Measurements from ENCODE around the gene NCF4.

The NCF4 gene

DNA sequence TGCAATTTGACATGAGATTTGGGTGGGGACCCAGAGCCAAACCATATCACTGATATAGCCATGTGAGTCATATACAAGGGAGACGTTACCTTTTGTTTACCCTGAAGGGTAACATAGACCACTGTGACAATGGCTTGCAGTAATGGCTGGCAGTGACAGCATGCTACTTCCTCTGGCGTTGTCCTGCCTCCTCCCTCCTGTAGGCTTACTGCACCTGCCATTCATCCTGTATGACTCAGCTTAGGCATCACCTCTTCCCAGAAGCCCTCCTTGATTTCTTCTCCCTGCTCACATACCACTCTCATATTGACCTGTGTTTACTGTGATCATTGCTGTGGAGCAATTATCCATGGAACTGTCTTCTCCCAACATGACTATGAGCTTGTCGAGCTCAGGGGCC, 32.0 kb upstream of the NCF4 start:
- H3F3A ChIP-seq (ENCODE audit: insufficient read depth, low read length), result no peaks in the 10 kb centered on the region
- H3K36me3 ChIP-seq (replicated peaks; ENCODE audit: insufficient read depth, low read length), result no peaks in the 10 kb centered on the region
- no peak overlapping the region for H2AFZ ChIP-seq (ENCODE audit: low read length)
- no peaks in the 10 kb centered on the region for H3K4me1 ChIP-seq (ENCODE audit: low read length)
- no peak for DNase-seq
- no peak overlapping the region for H3K4me2 ChIP-seq (ENCODE audit: low read depth, low read length)
- no peak overlapping the region for H3K4me3 ChIP-seq (ENCODE audit: low read length)
- no peak overlapping the region for H3K9ac ChIP-seq (ENCODE audit: low read length)
- TF ChIP-seq CTCF (IDR thresholded peaks at IDR 0.05; ENCODE audit: low read length), result no peak
- TF ChIP-seq EZH2phosphoT487 (IDR thresholded peaks at IDR 0.05; ENCODE audit: low read length), result no peak
- TF ChIP-seq EZH2 (optimal IDR thresholded peaks at IDR 0.05; ENCODE audit: low read depth, low read length), result no peak
- H3K9me3 ChIP-seq (replicated peaks; ENCODE audit: insufficient read depth, low read length), result no peaks in the 10 kb centered on the region
- H3K79me2 ChIP-seq (ENCODE audit: low read length), result no peaks in the 10 kb centered on the region
- no peaks in the 10 kb centered on the region for H3K9me2 ChIP-seq (replicated peaks; ENCODE audit: insufficient read depth, low read length)
- H3K27me3 ChIP-seq (replicated peaks; ENCODE audit: insufficient read depth, low read length), result no peaks in the 10 kb centered on the region
- no peak overlapping the region for H3K27ac ChIP-seq (ENCODE audit: low read length)
- no peaks in the 10 kb centered on the region for H4K20me1 ChIP-seq (ENCODE audit: insufficient read depth, low read length)

DNA sequence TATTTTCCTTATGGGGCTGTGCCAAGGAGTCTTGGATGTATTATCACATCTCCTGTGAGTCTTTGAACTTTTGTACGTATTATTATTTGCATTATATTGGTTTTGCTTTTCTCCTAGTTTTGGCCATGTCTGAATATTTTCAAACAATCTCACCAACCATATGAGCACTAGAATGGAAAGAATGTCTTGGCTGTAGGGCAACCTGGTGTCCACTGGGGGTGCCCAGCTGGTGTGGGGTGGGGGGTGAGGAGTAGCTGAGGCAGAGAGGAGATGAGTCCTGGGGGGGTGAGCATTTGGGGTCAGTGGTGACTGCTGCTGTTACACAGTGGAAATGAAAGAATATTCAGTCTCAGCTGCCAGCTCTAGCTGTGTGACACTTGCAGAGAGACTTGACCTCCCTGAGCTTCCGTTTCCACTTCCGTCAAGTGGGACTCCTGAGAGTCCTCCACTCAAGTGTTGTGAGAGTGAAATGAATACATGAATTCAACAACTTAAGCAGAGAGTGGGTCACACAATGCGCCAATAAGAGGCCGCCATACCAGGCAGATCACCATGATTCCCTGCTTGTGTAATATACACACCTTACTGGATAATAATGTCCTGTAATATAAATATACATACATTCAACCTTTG, 31.3 kb upstream of the NCF4 start:
- no peaks in the 10 kb centered on the region for H3K27me3 ChIP-seq (replicated peaks; ENCODE audit: insufficient read depth, low read length)
- DNase-seq, result no peak

DNA sequence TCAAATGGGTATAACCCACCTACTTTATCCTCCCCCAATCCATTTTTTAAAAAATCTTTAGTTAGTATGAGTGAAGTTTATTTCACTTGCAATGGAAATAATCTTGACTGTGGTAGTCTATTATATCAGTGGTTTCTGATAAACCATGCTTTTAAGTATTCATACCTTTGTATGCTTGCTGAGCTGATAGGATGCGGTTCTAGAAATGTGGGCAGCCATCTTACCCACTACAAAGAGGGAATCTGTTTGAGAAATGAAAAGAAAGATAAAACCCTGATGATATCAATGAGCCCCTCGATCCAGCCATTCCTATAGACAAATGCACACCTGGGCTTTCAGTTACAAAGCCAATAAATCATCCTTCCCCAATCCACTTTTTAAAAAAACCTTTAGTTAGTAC, 30.2 kb upstream of the NCF4 start:
- Histone ChIP-seq H3K4me3 (ENCODE audit: low read length) (no peak overlapping the region), H3K9ac (ENCODE audit: low read length) (no peak overlapping the region), H4K20me1 (ENCODE audit: insufficient read depth, low read length) (no peaks in the 10 kb centered on the region), H3K4me1 (ENCODE audit: low read length) (no peaks in the 10 kb centered on the region), H3K79me2 (ENCODE audit: low read length) (no peaks in the 10 kb centered on the region), H3K4me2 (ENCODE audit: low read depth, low read length) (no peak overlapping the region), H3K27ac (ENCODE audit: low read length) (no peak overlapping the region), H3K9me2 (replicated peaks; ENCODE audit: insufficient read depth, low read length) (no peaks in the 10 kb centered on the region), H3K27me3 (replicated peaks; ENCODE audit: insufficient read depth, low read length) (no peaks in the 10 kb centered on the region), H3K36me3 (replicated peaks; ENCODE audit: insufficient read depth, low read length) (no peaks in the 10 kb centered on the region), H3K9me3 (replicated peaks; ENCODE audit: insufficient read depth, low read length) (no peaks in the 10 kb centered on the region), H3F3A (ENCODE audit: insufficient read depth, low read length) (no peaks in the 10 kb centered on the region), H2AFZ (ENCODE audit: low read length) (no peak overlapping the region)
- no peak for TF ChIP-seq CTCF (IDR thresholded peaks at IDR 0.05; ENCODE audit: low read length)
- TF ChIP-seq EZH2 (optimal IDR thresholded peaks at IDR 0.05; ENCODE audit: low read depth, low read length), result no peak
- TF ChIP-seq EZH2phosphoT487 (IDR thresholded peaks at IDR 0.05; ENCODE audit: low read length), result no peak
- DNase-seq, result no peak

More for the DNA sequence above, 31.3 kb upstream of the NCF4 start:
- H3K27ac ChIP-seq (ENCODE audit: low read length), result no peak overlapping the region
- no peaks in the 10 kb centered on the region for H3K9me3 ChIP-seq (replicated peaks; ENCODE audit: insufficient read depth, low read length)
- H3K4me2 ChIP-seq (ENCODE audit: low read depth, low read length), result no peak overlapping the region
- no peak overlapping the region for H3K4me3 ChIP-seq (ENCODE audit: low read length)
- no peaks in the 10 kb centered on the region for H4K20me1 ChIP-seq (ENCODE audit: insufficient read depth, low read length)
- H3K9ac ChIP-seq (ENCODE audit: low read length), result no peak overlapping the region
- no peak overlapping the region for H2AFZ ChIP-seq (ENCODE audit: low read length)
- TF ChIP-seq CTCF (IDR thresholded peaks at IDR 0.05; ENCODE audit: low read length) (no peak), EZH2 (optimal IDR thresholded peaks at IDR 0.05; ENCODE audit: low read depth, low read length) (no peak), EZH2phosphoT487 (IDR thresholded peaks at IDR 0.05; ENCODE audit: low read length) (no peak)
- H3F3A ChIP-seq (ENCODE audit: insufficient read depth, low read length), result no peaks in the 10 kb centered on the region
- H3K9me2 ChIP-seq (replicated peaks; ENCODE audit: insufficient read depth, low read length), result no peaks in the 10 kb centered on the region
- no peaks in the 10 kb centered on the region for H3K4me1 ChIP-seq (ENCODE audit: low read length)
- no peaks in the 10 kb centered on the region for H3K79me2 ChIP-seq (ENCODE audit: low read length)
- no peaks in the 10 kb centered on the region for H3K36me3 ChIP-seq (replicated peaks; ENCODE audit: insufficient read depth, low read length)

All from MM.1S (cell line).